Measurements from ENCODE around the gene ACTR10. TPM values are rescaled to one million over a fixed set of nuclear protein-coding genes. Genes with fewer than 3 reads are reported as not detected.

Gene ACTR10
- total and polyA plus RNA-seq, 2 of the 8 experiments (the other 6 are each of a cell fraction or from before 2014, with no cell fraction given): 15.4 to 34.6 TPM

- Histone ChIP-seq H4K91ac (replicated peaks; ENCODE audit: insufficient read length, low read length) (no peak overlapping the region), H3K18ac (ENCODE audit: extremely low read depth, low read length) (no peak overlapping the region), H4K8ac (ENCODE audit: extremely low read depth, insufficient read depth, low read length) (no peak overlapping the region), H4K20me1 (replicated peaks in 1 of 2; ENCODE audit: control insufficient read depth in 1 of 2, insufficient read depth in 2 of 2, low read length in 2 of 2) (no peaks in the 10 kb centered on the region), H3K4me2 (ENCODE audit: insufficient read depth in 1 of 2, low read depth in 2 of 2, low read length in 2 of 2) (peak overlapping the region; percentile 97 to 99; a peak in 3 of 4 replicates), H3K4ac (replicated peaks; ENCODE audit: insufficient read length, low read depth, low read length) (no peak overlapping the region), H3K27ac (ENCODE audit: low read depth, low read length) (no peak overlapping the region), H3K79me2 (ENCODE audit: control insufficient read depth in 1 of 2, insufficient read depth in 2 of 2, low read length in 2 of 2) (peaks cover 0 to 9% of the 10 kb centered on the region in 2 experiments; a peak in 1 of 4 replicates), H3K56ac (replicated peaks; ENCODE audit: insufficient read length, low read depth, low read length) (no peak overlapping the region), H3K27me3 (replicated peaks in 1 of 4; ENCODE audit: control insufficient read depth in 3 of 4, extremely low read depth in 1 of 4, insufficient read depth in 3 of 4, low read length in 3 of 4) (peaks cover 0 to 16% (median 11%) of the 10 kb centered on the region in 4 experiments; a peak in 6 of 7 replicates), H3K9me3 (ENCODE audit: insufficient read depth in 2 of 2, low read depth in 1 of 2, low read length in 1 of 2) (no peaks in the 10 kb centered on the region), H3K23ac (ENCODE audit: insufficient read length) (no peak overlapping the region), H2AFZ (ENCODE audit: low read length) (no peak overlapping the region), H2BK15ac (ENCODE audit: low read length) (no peak overlapping the region), H4K5ac (ENCODE audit: insufficient read length, low read depth, low read length) (no peak overlapping the region), H2BK5ac (ENCODE audit: low read depth, low read length) (no peak overlapping the region), H3K23me2 (ENCODE audit: low read depth, low read length) (peaks cover 14% of the 10 kb centered on the region), H3K4me3 (ENCODE audit: extremely low read depth in 1 of 4, insufficient read depth in 2 of 4, low read depth in 3 of 4, low read length in 4 of 4) (peak overlapping the region; percentile 70 to 92 (median 74); a peak in 5 of 8 replicates), H3K14ac (ENCODE audit: insufficient read length) (no peak overlapping the region), H2BK20ac (ENCODE audit: low read length) (no peak overlapping the region), H3K9ac (replicated peaks in 1 of 4; ENCODE audit: extremely low read depth in 1 of 4, low read depth in 3 of 4, low read length in 3 of 4) (no peak overlapping the region), H2BK120ac (replicated peaks; ENCODE audit: low read depth, low read length) (no peak overlapping the region), H3K4me1 (replicated peaks in 1 of 4; ENCODE audit: control insufficient read depth in 3 of 4, insufficient read depth in 4 of 4, low read length in 3 of 4) (peaks cover 2 to 19% (median 10%) of the 10 kb centered on the region in 4 experiments; a peak in 6 of 7 replicates), H3K36me3 (ENCODE audit: control insufficient read depth in 2 of 4, insufficient read depth in 4 of 4, low read length in 3 of 4) (no peaks in the 10 kb centered on the region), H2AK5ac (ENCODE audit: low read depth, low read length) (no peak overlapping the region), H3K79me1 (ENCODE audit: low read depth, low read length) (no peaks in the 10 kb centered on the region), H2BK12ac (ENCODE audit: low read depth, low read length) (no peak overlapping the region)
- 90% methylated on average over 6 of the region's 6 CpGs; no CpG with 5 or more reads in 1 of the 2 experiments for WGBS, 2 experiments (ENCODE audit: extremely low coverage in 1 of 2, insufficient coverage in 1 of 2, insufficient read length in 1 of 2, insufficient replicate concordance in 2 of 2, low coverage in 1 of 2, low lambda C conversion rate in 2 of 2, missing lambda C conversion rate in 1 of 2)
- CTCF ChIA-PET (ENCODE audit: partially characterized antibody): interaction anchor here (0.9 to 4.7 kb wide), 2 partner anchors 17 to 41 kb away, joined by 3 to 30 read pairs; no protein-coding TSS in a partner anchor
- no peak for TF ChIP-seq KDM1A (IDR thresholded peaks at IDR 0.05; ENCODE audit: borderline replicate concordance, low read length)
- no peak for TF ChIP-seq MAFK (IDR thresholded peaks at IDR 0.05; ENCODE audit: low read depth, low read length)
- no peak for TF ChIP-seq EZH2 (IDR thresholded peaks at IDR 0.05; ENCODE audit: low read depth, low read length, severe bottlenecking)
- TF ChIP-seq E2F6 (IDR thresholded peaks at IDR 0.05): no peak
- no peak for TF ChIP-seq TBP (IDR thresholded peaks at IDR 0.05; ENCODE audit: low read depth, low read length)
- TF ChIP-seq FOSL1 (IDR thresholded peaks at IDR 0.05; ENCODE audit: insufficient read depth, low read depth, low read length): no peak
- no peak for TF ChIP-seq RFX5 (IDR thresholded peaks at IDR 0.05; ENCODE audit: borderline replicate concordance, low read depth, low read length)
- no peak for TF ChIP-seq BRCA1 (IDR thresholded peaks at IDR 0.05; ENCODE audit: low read depth, low read length)
- no peak for TF ChIP-seq TAF1 (IDR thresholded peaks at IDR 0.05; ENCODE audit: low read depth, low read length)
- TF ChIP-seq EGR1 (IDR thresholded peaks at IDR 0.05; ENCODE audit: borderline replicate concordance, low read depth, low read length): no peak
- TF ChIP-seq CREB1 (IDR thresholded peaks at IDR 0.05): no peak
- FAIRE-seq (no peak), DNase-seq (ENCODE audit: low read depth in 1 of 2, low spot score in 2 of 2) (no peak)
- POLR2A ChIA-PET (ENCODE audit: partially characterized antibody): no interaction called here
These were observed 49.6 kb upstream of the ACTR10 start for GRCh38 chr14:58150243-58150805.
